ENCODE data around the gene OGFOD3. TPM values are rescaled to one million over a fixed set of nuclear protein-coding genes. Genes with fewer than 3 reads are reported as not detected.

OGFOD3 gene
- total and polyA plus RNA-seq, 2 experiments from 2014 or later = 9.6 to 24.6 TPM

GRCh38 chr17:82380860-82381702 is 37.3 kb downstream of the OGFOD3 start:
- Histone ChIP-seq H3K27ac (ENCODE audit: low read depth) (no peak overlapping the region), H2AFZ (no peak overlapping the region), H3K4me2 (no peak overlapping the region), H3K4me1 (ENCODE audit: insufficient read depth) (no peaks in the 10 kb centered on the region), H3K4me3 (no peak overlapping the region), H3F3A (replicated peaks; ENCODE audit: low read depth) (no peaks in the 10 kb centered on the region), H3K36me3 (ENCODE audit: insufficient read depth) (no peaks in the 10 kb centered on the region), H3K79me2 (replicated peaks; ENCODE audit: insufficient read depth) (no peaks in the 10 kb centered on the region), H4K20me1 (replicated peaks; ENCODE audit: insufficient read depth) (no peaks in the 10 kb centered on the region), H3K9me2 (ENCODE audit: insufficient read depth) (no peaks in the 10 kb centered on the region), H3K27me3 (ENCODE audit: insufficient read depth) (no peaks in the 10 kb centered on the region)
- H3K9me3 Mint-ChIP-seq = no peaks in the 10 kb centered on the region; the same call in 2 of the 3 replicates
- H3K27ac Mint-ChIP-seq = no peak overlapping the region
- H3K27me3 Mint-ChIP-seq (ENCODE audit: insufficient read depth, low read depth, poor library complexity) = peaks cover 23% of the 10 kb centered on the region
- DNase-seq (ENCODE audit: low spot score) (no peak), ATAC-seq (no peak)
- H3K4me3 Mint-ChIP-seq = no peak overlapping the region
- H3K36me3 Mint-ChIP-seq (ENCODE audit: low read depth) = no peaks in the 10 kb centered on the region
- TF ChIP-seq JUNB (IDR thresholded peaks at IDR 0.05; ENCODE audit: unreplicated experiment) (no peak), ZNF331 (CRISPR knock-in tag; IDR thresholded peaks at IDR 0.05; ENCODE audit: low read depth) (no peak), STAT1 (IDR thresholded peaks at IDR 0.05; ENCODE audit: unreplicated experiment) (no peak), NANOG (IDR thresholded peaks at IDR 0.05; ENCODE audit: borderline replicate concordance) (no peak), REST (IDR thresholded peaks at IDR 0.05; ENCODE audit: unreplicated experiment) (no peak), EZH2phosphoT487 (IDR thresholded peaks at IDR 0.05; ENCODE audit: unreplicated experiment) (no peak), ZNF462 (CRISPR knock-in tag; IDR thresholded peaks at IDR 0.05) (no peak), POLR2AphosphoS5 (IDR thresholded peaks at IDR 0.05; ENCODE audit: low read depth) (no peak)
- TF ChIP-seq, protein P1, sequence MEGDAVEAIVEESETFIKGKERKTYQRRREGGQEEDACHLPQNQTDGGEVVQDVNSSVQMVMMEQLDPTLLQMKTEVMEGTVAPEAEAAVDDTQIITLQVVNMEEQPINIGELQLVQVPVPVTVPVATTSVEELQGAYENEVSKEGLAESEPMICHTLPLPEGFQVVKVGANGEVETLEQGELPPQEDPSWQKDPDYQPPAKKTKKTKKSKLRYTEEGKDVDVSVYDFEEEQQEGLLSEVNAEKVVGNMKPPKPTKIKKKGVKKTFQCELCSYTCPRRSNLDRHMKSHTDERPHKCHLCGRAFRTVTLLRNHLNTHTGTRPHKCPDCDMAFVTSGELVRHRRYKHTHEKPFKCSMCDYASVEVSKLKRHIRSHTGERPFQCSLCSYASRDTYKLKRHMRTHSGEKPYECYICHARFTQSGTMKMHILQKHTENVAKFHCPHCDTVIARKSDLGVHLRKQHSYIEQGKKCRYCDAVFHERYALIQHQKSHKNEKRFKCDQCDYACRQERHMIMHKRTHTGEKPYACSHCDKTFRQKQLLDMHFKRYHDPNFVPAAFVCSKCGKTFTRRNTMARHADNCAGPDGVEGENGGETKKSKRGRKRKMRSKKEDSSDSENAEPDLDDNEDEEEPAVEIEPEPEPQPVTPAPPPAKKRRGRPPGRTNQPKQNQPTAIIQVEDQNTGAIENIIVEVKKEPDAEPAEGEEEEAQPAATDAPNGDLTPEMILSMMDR (conservative IDR thresholded peaks at IDR 0.05; ENCODE audit: low read depth in 2 of 2) = no peak
- TF ChIP-seq, protein P2, sequence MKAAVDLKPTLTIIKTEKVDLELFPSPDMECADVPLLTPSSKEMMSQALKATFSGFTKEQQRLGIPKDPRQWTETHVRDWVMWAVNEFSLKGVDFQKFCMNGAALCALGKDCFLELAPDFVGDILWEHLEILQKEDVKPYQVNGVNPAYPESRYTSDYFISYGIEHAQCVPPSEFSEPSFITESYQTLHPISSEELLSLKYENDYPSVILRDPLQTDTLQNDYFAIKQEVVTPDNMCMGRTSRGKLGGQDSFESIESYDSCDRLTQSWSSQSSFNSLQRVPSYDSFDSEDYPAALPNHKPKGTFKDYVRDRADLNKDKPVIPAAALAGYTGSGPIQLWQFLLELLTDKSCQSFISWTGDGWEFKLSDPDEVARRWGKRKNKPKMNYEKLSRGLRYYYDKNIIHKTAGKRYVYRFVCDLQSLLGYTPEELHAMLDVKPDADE (IDR thresholded peaks at IDR 0.05) = no peak
- H3K4me1 Mint-ChIP-seq = peaks cover 3% of the 10 kb centered on the region; the same call in 2 of the 3 replicates
